ENCODE data around the gene CARD19. TPM values are rescaled to one million over a fixed set of nuclear protein-coding genes. Genes with fewer than 3 reads are reported as not detected.

Gene CARD19
- total and polyA plus RNA-seq, 2 of the 8 experiments (the other 6 are each of a cell fraction or from before 2014, with no cell fraction given), result 21.2 to 112 TPM

DNA sequence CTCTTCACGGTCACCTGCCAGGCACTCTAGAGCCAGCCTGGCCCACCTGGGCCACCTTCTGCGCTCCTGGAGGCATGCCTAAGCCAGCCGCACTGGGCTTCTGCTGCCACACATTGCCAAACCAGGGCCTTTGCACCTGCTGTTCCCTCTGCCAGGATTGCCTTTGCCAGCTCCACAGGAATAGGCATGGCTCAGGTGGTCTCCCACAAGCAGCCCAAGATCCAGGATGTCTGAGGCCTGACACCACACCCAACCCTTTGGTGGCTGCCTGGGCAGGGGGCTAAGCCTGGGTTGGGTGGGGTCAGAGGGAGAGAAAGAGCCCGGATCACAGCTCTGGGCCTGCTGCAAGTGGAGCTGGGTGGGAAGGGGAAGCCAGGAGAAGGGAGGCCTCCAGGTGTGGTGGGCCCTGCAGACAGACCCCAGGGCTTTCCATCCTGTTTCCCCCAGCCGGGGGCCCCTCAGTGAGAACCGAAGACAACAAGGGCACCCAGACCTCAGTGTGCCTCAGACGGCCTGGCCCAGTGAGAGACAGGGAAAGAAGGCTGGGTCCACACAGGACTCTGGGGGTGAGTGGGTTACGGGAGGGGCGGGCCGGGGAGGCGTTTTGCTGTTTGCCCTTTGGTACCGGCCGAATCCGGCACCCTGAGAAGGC is 38.2 kb upstream of the CARD19 start (continued):
- TF ChIP-seq EGR1 (IDR thresholded peaks at IDR 0.05; ENCODE audit: borderline replicate concordance, low read depth, low read length) (no peak), BACH1 (IDR thresholded peaks at IDR 0.05; ENCODE audit: low read length) (no peak), SIN3A (conservative IDR thresholded peaks at IDR 0.05 in 1 of 2, IDR thresholded peaks at IDR 0.05 in 1 of 2; ENCODE audit: low read depth in 1 of 2, low read length in 2 of 2) (no peak), RAD21 (IDR thresholded peaks at IDR 0.05 in 1 of 2, conservative IDR thresholded peaks at IDR 0.05 in 1 of 2; ENCODE audit: low read depth in 2 of 2, low read length in 2 of 2) (no peak), NANOG (IDR thresholded peaks at IDR 0.05; ENCODE audit: insufficient read depth, low read depth, low read length, poor library complexity, severe bottlenecking) (no peak), SRF (IDR thresholded peaks at IDR 0.05; ENCODE audit: low read depth, low read length) (no peak), SP4 (IDR thresholded peaks at IDR 0.05; ENCODE audit: low read length) (no peak)

Data from H1 (cell line).